AG04450 (cell line): ENCODE results near the gene CIITA. TPM values are rescaled to one million over a fixed set of nuclear protein-coding genes. Genes with fewer than 3 reads are reported as not detected.

Experiments
- CTCF ChIA-PET: fragments of 300-600, 350-600 bp; formaldehyde crosslinking; extraction: SDS; loops from one replicate; lab custom pipeline; 2022; ENCODE audit warnings: antibody characterized with exemption, inconsistent platforms; lab: Charles Lee
- POLR2A ChIA-PET: fragments of 350-600 bp; formaldehyde crosslinking; extraction: SDS; loops from one replicate; lab custom pipeline; 2021; ENCODE audit warnings: antibody characterized with exemption, inconsistent platforms; lab: Yijun Ruan, JAX
- DNase-seq: peaks from one replicate; pipeline ENCODE4 v3.0.0-alpha.2; 2011; ENCODE audit warnings: low read depth, low spot score
- H3K27ac ChIP-seq: one replicate; pipeline ENCODE4 v1.5.1; 2012; ENCODE audit warnings: low read depth, low read length, control low read depth
- H3K27me3 ChIP-seq: one replicate; pipeline ENCODE4 v1.6.0; 2012; ENCODE audit warnings: low read length; ENCODE audit not compliant: control insufficient read depth, insufficient read depth
- H3K4me3 ChIP-seq: 2 replicates; pipeline ENCODE4 v1.5.1; 2011; ENCODE audit warnings: mild to moderate bottlenecking, low read depth, low read length, control low read depth
- H3K9me3 ChIP-seq: 2 replicates; pipeline ENCODE4 v1.5.1; 2012; ENCODE audit warnings: low read length; ENCODE audit not compliant: control insufficient read depth, insufficient read depth
- CTCF ChIP-seq: IDR thresholded peaks from 2 replicates; pipeline ENCODE4 v1.5.1; 2011; ENCODE audit warnings: low read depth, low read length, control low read depth, inconsistent platforms
- polyA plus RNA-seq: library from polyadenylated mRNA; depleted of rRNA; stranded (reverse); fragments of >200 nt; gene quantifications from 2 replicates; pipeline ENCODE4 v1.2.3, GENCODE V29; 2011

The CIITA gene
- polyA plus RNA-seq, 1 experiment = 0.04 TPM

DNA sequence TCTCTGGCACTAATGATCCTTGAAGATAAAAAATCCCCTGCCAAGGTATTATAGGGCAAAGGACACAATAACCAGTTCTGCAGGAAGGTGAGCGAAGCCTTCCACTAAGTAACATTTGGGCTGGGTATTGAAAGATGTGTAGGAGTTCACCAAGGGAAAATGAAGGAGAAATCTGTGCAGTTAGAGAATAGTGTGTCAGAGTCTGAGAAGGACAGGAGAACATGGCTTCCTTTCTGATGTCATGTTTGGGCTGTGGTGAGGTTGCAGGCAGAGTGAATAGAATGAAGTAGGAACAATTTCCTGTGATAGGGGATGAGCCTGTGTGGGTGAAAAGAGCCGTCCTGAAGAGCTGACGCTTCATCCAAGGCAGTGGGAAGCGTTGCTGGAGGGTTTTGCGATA, 24.1 kb upstream of the CIITA start:
- CTCF ChIA-PET = no interaction called here

DNA sequence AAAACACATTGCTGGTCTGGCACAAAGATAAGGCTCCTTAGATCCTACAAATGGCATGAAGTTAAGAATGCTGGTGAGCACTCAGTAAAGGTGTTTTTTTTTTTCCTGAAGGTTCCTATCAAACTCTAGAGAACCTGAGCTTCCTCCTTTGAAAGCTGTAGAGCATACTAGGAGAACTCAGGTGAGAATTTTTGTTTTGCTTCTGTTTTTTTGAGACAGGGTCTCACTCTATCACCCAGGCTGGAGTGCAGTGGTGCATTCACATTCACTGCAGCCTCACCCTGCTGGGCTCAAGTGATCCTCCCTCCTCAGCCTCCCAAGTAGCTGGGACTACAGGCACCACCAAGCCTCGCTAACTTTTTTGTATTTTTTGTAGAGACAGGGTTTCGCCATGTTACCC, 21.0 kb upstream of the CIITA start:
- no peak for DNase-seq
- ChIA-PET POLR2A (interaction anchor here (0.6 kb wide), 1 partner anchor 14 kb away, joined by 5 read pairs; no protein-coding TSS in a partner anchor), CTCF (no interaction called here)
- no peaks in the 10 kb centered on the region for H3K9me3 ChIP-seq
- peaks cover 3% of the 10 kb centered on the region for H3K27me3 ChIP-seq
- no peak for TF ChIP-seq CTCF
- no peak overlapping the region for H3K4me3 ChIP-seq
- H3K27ac ChIP-seq = no peak overlapping the region

More for the DNA sequence above, 24.1 kb upstream of the CIITA start:
- Histone ChIP-seq H3K27ac (no peak overlapping the region), H3K4me3 (no peak overlapping the region), H3K9me3 (no peaks in the 10 kb centered on the region), H3K27me3 (peaks cover 6% of the 10 kb centered on the region)
- no peak for TF ChIP-seq CTCF
- DNase-seq = no peak
- POLR2A ChIA-PET = no interaction called here

- ChIA-PET POLR2A (no interaction called here), CTCF (interaction anchor here (0.5 to 0.7 kb wide), 2 partner anchors 13 to 88 kb away, joined by 3 read pairs; no protein-coding TSS in a partner anchor)
- H3K27ac ChIP-seq = no peak overlapping the region
- H3K27me3 ChIP-seq = no peaks in the 10 kb centered on the region
- DNase-seq = no peak
- no peak for TF ChIP-seq CTCF
- no peaks in the 10 kb centered on the region for H3K9me3 ChIP-seq
- H3K4me3 ChIP-seq = no peak overlapping the region
These were observed 18.8 kb upstream of the CIITA start for GRCh38 chr16:10858203-10858602.

DNA sequence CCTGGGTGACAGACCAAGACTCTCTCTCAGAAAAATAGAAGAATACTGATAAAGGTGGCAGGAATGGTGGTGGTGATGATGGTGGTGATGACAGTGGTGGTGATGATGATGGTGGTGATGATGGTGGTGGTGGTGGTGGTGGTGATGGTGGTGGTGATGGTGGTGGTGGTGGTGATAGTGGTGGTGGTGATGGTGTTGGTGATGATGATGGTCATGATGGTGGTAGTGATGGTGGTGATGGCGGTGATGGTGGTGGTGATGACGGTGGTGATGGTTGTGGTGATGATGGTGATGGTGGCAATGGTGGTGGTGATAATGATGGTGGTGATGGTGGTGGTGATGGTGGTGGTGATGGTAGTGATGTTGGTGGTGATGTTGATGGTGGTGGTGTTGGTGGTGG, 18.0 kb upstream of the CIITA start:
- no peak for TF ChIP-seq CTCF
- H3K9me3 ChIP-seq = no peaks in the 10 kb centered on the region
- H3K27ac ChIP-seq = no peak overlapping the region
- ChIA-PET CTCF (interaction anchor here (0.7 kb wide), 1 partner anchor 89 kb away, joined by 3 read pairs; no protein-coding TSS in a partner anchor), POLR2A (no interaction called here)
- H3K27me3 ChIP-seq = no peaks in the 10 kb centered on the region
- no peak overlapping the region for H3K4me3 ChIP-seq
- no peak for DNase-seq

- H3K27ac ChIP-seq = no peak overlapping the region
- no peak for DNase-seq
- no peak overlapping the region for H3K4me3 ChIP-seq
- CTCF ChIA-PET = no interaction called here
- POLR2A ChIA-PET = no interaction called here
- TF ChIP-seq CTCF = no peak
- no peaks in the 10 kb centered on the region for H3K27me3 ChIP-seq
- H3K9me3 ChIP-seq = no peaks in the 10 kb centered on the region
These were observed 17.3 kb upstream of the CIITA start for GRCh38 chr16:10859658-10860057.
